ENCODE results near the gene TCHH. TPM values are rescaled to one million over a fixed set of nuclear protein-coding genes. Genes with fewer than 3 reads are reported as not detected.

The TCHH gene
- total and polyA plus RNA-seq, 2 of the 13 experiments (the other 11 are each of a cell fraction or from before 2014, with no cell fraction given), result not detected

GRCh38 chr1:152118915-152119314 lies 3.7 kb upstream of the TCHH start:
- 0% methylated on average over 1 of the region's 1 CpG for WGBS (ENCODE audit: low lambda C conversion rate)
- H3K9me3 ChIP-seq (ENCODE audit: low read length), result no peaks in the 10 kb centered on the region
- no peaks in the 10 kb centered on the region for H3K36me3 ChIP-seq (replicated peaks in 1 of 2; ENCODE audit: control insufficient read depth in 1 of 2, insufficient read depth in 2 of 2, low read length in 2 of 2)
- no peak overlapping the region for H3K9ac ChIP-seq (ENCODE audit: insufficient read depth, low read depth, low read length)
- H3K27me3 ChIP-seq (ENCODE audit: control insufficient read depth in 1 of 2, insufficient read depth in 2 of 2, low read length in 2 of 2), result 0 out of 5 replicates have a peak, but pooled peaks cover 0 to 6% of the 10 kb centered on the region in 2 experiments
- H3K4me1 ChIP-seq (ENCODE audit: insufficient read depth, low read length), result no peaks in the 10 kb centered on the region
- TF ChIP-seq DPF2 (CRISPR knock-in tag; IDR thresholded peaks at IDR 0.05; ENCODE audit: borderline replicate concordance, low read depth) (no peak), CSRNP2 (CRISPR knock-in tag; conservative IDR thresholded peaks at IDR 0.05; ENCODE audit: low read depth) (no peak), ZNF12 (CRISPR knock-in tag; IDR thresholded peaks at IDR 0.05) (no peak), TEAD2 (CRISPR knock-in tag; IDR thresholded peaks at IDR 0.05) (no peak), ZNF496 (CRISPR knock-in tag; IDR thresholded peaks at IDR 0.05; ENCODE audit: insufficient replicate concordance) (no peak), FOXC1 (CRISPR knock-in tag; IDR thresholded peaks at IDR 0.05; ENCODE audit: borderline replicate concordance) (no peak), SKI (IDR thresholded peaks at IDR 0.05; ENCODE audit: partially characterized antibody) (no peak), ZNF777 (CRISPR knock-in tag; IDR thresholded peaks at IDR 0.05) (no peak), THAP9 (CRISPR knock-in tag; IDR thresholded peaks at IDR 0.05; ENCODE audit: borderline replicate concordance) (no peak), SIX4 (CRISPR knock-in tag; IDR thresholded peaks at IDR 0.05) (no peak), ZNF510 (CRISPR knock-in tag; IDR thresholded peaks at IDR 0.05; ENCODE audit: low read depth) (no peak), ZNF24 (IDR thresholded peaks at IDR 0.05) (no peak), TOPORS (CRISPR knock-in tag; IDR thresholded peaks at IDR 0.05) (no peak), ZNF30 (CRISPR knock-in tag; IDR thresholded peaks at IDR 0.05) (no peak)
- TF ChIP-seq, protein P1, sequence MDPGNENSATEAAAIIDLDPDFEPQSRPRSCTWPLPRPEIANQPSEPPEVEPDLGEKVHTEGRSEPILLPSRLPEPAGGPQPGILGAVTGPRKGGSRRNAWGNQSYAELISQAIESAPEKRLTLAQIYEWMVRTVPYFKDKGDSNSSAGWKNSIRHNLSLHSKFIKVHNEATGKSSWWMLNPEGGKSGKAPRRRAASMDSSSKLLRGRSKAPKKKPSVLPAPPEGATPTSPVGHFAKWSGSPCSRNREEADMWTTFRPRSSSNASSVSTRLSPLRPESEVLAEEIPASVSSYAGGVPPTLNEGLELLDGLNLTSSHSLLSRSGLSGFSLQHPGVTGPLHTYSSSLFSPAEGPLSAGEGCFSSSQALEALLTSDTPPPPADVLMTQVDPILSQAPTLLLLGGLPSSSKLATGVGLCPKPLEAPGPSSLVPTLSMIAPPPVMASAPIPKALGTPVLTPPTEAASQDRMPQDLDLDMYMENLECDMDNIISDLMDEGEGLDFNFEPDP (CRISPR knock-in tag; conservative IDR thresholded peaks at IDR 0.05), result no peak
- TF ChIP-seq, protein P2, sequence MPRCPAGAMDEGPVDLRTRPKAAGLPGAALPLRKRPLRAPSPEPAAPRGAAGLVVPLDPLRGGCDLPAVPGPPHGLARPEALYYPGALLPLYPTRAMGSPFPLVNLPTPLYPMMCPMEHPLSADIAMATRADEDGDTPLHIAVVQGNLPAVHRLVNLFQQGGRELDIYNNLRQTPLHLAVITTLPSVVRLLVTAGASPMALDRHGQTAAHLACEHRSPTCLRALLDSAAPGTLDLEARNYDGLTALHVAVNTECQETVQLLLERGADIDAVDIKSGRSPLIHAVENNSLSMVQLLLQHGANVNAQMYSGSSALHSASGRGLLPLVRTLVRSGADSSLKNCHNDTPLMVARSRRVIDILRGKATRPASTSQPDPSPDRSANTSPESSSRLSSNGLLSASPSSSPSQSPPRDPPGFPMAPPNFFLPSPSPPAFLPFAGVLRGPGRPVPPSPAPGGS (CRISPR knock-in tag; IDR thresholded peaks at IDR 0.05), result no peak
- TF ChIP-seq, protein P3, sequence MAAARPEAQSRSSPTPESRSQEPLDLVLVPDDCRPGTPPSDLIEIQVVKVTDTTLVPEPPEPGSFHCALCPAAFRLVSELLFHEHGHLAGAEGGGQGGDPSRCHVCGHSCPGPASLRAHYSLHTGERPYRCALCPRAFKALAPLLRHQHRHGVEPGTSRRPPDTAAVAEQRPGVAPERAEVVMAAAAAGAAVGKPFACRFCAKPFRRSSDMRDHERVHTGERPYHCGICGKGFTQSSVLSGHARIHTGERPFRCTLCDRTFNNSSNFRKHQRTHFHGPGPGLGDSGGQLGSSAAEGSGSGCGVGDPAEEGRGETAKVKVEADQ (CRISPR knock-in tag; IDR thresholded peaks at IDR 0.05; ENCODE audit: borderline replicate concordance), result no peak
- ATAC-seq, result no peak
- H4K20me1 ChIP-seq (ENCODE audit: insufficient read depth, low read length), result no peaks in the 10 kb centered on the region
- in situ Hi-C loops (cut with HindIII; ENCODE audit: extremely low pct_ligation_motif_present, low pct_unique_long_range_greater_than_20kb), result no loop called here
- H3K4me3 ChIP-seq (replicated peaks in 1 of 3; ENCODE audit: insufficient read depth in 1 of 3, low read depth in 2 of 3, low read length in 3 of 3), result no peak overlapping the region
- H2AFZ ChIP-seq (ENCODE audit: low read length), result no peak overlapping the region
- no peak overlapping the region for H3K4me2 ChIP-seq (ENCODE audit: low read depth, low read length)
- CTCF ChIA-PET (ENCODE audit: low intra/inter-chr PET ratio, low total read pairs), result no interaction called here
- BruUV-seq (replicated peaks), result no TSS peak
- H3K27ac ChIP-seq (ENCODE audit: extremely low read length, insufficient read depth, low read length), result no peak overlapping the region
- no peak for FAIRE-seq
- intact Hi-C loops (cut with micrococcal nuclease; ENCODE audit: unreplicated experiment), result no loop called here
- no peaks in the 10 kb centered on the region for H3K79me2 ChIP-seq (ENCODE audit: insufficient read depth, low read length)
- POLR2A ChIA-PET, result no interaction called here
- no peak for DNase-seq (ENCODE audit: low spot score)
